HepG2 (cell line): ENCODE data around the gene UQCRC2. TPM values are rescaled to one million over a fixed set of nuclear protein-coding genes. Genes with fewer than 3 reads are reported as not detected.
"Not testable (repeated sequence)": the region's sequence is repeated elsewhere in the genome, so short reads cannot be mapped to it uniquely, and the experiment has no call there.

ENCODE experiments used
- ATAC-seq: fragments of 200-7000 bp; cut with Tn5 transposase; 3 replicates; pipeline ENCODE4 v1.9.1; 2020; ENCODE audit warnings: mild to moderate bottlenecking, moderate library complexity
- BruUV-seq: library from RNA; stranded (reverse); fragments of 400-500 nt; replicated peaks from 2 replicates; lab custom pipeline; 2021; lab: Mats Ljungman, UMichigan
- CTCF ChIA-PET: fragments of 300-600 bp; formaldehyde crosslinking; extraction: SDS; loops from one replicate; lab custom pipeline; 2021; ENCODE audit warnings: low total read pairs, inconsistent platforms, low intra/inter-chr PET ratio; lab: Yijun Ruan, JAX
- POLR2A ChIA-PET: fragments of 350-600 bp; sonication (Branson Sonifier 250); formaldehyde crosslinking; loops from one replicate; lab custom pipeline; 2020; ENCODE audit warnings: antibody characterized with exemption, inconsistent platforms; lab: Yijun Ruan, JAX
- DNase-seq: peaks from one replicate; pipeline ENCODE4 v3.0.0-alpha.2; 2015; ENCODE audit warnings: low spot score
- FAIRE-seq: peaks from 3 replicates; lab custom pipeline; 2011; peaks lifted over from hg19 to GRCh38; lab: Jason Lieb, UNC
- H2AFZ ChIP-seq: one replicate; pipeline ENCODE4 v1.6.1; 2011; ENCODE audit warnings: low read length, inconsistent platforms
- H3K27ac ChIP-seq: fragments of 300-600 bp; 3 replicates; pipeline ENCODE4 v1.8.0; 2011; ENCODE audit warnings: mixed run types, mild to moderate bottlenecking, mixed read lengths, low read length, inconsistent platforms; ENCODE audit not compliant: insufficient read depth; ENCODE audit errors: extremely low read length
- H3K27me3 ChIP-seq, 2 experiments: fragments of 200-600 bp in 1 of 2; 2 replicates in 1 of 2; 3 replicates in 1 of 2; pipeline versions ENCODE4 v1.6.0 to v1.8.0; 2011; ENCODE audit warnings: low read length in 2 of 2, mild to moderate bottlenecking in 2 of 2, moderate library complexity in 2 of 2, inconsistent platforms in 1 of 2; ENCODE audit not compliant: insufficient read depth in 2 of 2, control insufficient read depth in 1 of 2
- H3K36me3 ChIP-seq, 2 experiments: fragments of 200-600 bp in 1 of 2; replicated peaks in 1 of 2; 2 replicates in 1 of 2; 3 replicates in 1 of 2; pipeline versions ENCODE4 v1.5.1 to v1.8.0; 2011; ENCODE audit warnings: low read length in 2 of 2, inconsistent platforms in 1 of 2; ENCODE audit not compliant: insufficient read depth in 2 of 2, control insufficient read depth in 1 of 2
- H3K4me1 ChIP-seq: 2 replicates; pipeline ENCODE4 v1.5.1; 2012; ENCODE audit warnings: low read length, inconsistent platforms; ENCODE audit not compliant: insufficient read depth
- H3K4me2 ChIP-seq: 2 replicates; pipeline ENCODE4 v1.6.0; 2011; ENCODE audit warnings: low read depth, low read length, inconsistent platforms
- H3K4me3 ChIP-seq, 3 experiments: fragments of 200-600 bp in 1 of 3; sonication (generic), shearing (Covaris generic) in 1 of 3; replicated peaks in 1 of 3; 2 replicates each; pipeline ENCODE4 v1.5.1; 2011 to 2016; ENCODE audit warnings: low read length in 3 of 3, inconsistent platforms in 2 of 3, low read depth in 2 of 3, mild to moderate bottlenecking in 2 of 3, control low read depth in 1 of 3, mixed read lengths in 1 of 3; ENCODE audit not compliant: insufficient read depth in 1 of 3
- H3K79me2 ChIP-seq: one replicate; pipeline ENCODE4 v1.6.1; 2011; ENCODE audit warnings: low read length, inconsistent platforms; ENCODE audit not compliant: insufficient read depth
- H3K9ac ChIP-seq: 2 replicates; pipeline ENCODE4 v1.6.0; 2011; ENCODE audit warnings: mild to moderate bottlenecking, low read depth, low read length, inconsistent platforms; ENCODE audit not compliant: insufficient read depth
- H3K9me3 ChIP-seq: 2 replicates; pipeline ENCODE4 v1.5.1; 2012; ENCODE audit warnings: mild to moderate bottlenecking, low read length
- H4K20me1 ChIP-seq: 2 replicates; pipeline ENCODE4 v1.6.0; 2011; ENCODE audit warnings: inconsistent platforms, mild to moderate bottlenecking, low read length, moderate library complexity; ENCODE audit not compliant: insufficient read depth
- E2F5 ChIP-seq: sonication (generic); formaldehyde crosslinking; conservative IDR thresholded peaks from 2 replicates; pipeline ENCODE4 v1.4.0; 2020; ENCODE audit warnings: missing genetic modification reagents
- FOXP4 ChIP-seq: sonication (generic); formaldehyde crosslinking; IDR thresholded peaks from 2 replicates; pipeline ENCODE4 v1.4.0; 2020; ENCODE audit warnings: missing genetic modification reagents
- KDM4B ChIP-seq: sonication (generic); formaldehyde crosslinking; IDR thresholded peaks from 2 replicates; pipeline ENCODE4 v1.4.0; 2020; ENCODE audit warnings: missing genetic modification reagents
- SP2 ChIP-seq: sonication (generic); formaldehyde crosslinking; IDR thresholded peaks from 2 replicates; pipeline ENCODE4 v1.5.1; 2020; ENCODE audit warnings: mild to moderate bottlenecking, missing genetic modification reagents
- TSC22D2 ChIP-seq: sonication (generic); formaldehyde crosslinking; IDR thresholded peaks from 2 replicates; pipeline ENCODE4 v1.5.1; 2020; ENCODE audit warnings: missing genetic modification reagents, mild to moderate bottlenecking, borderline replicate concordance
- WGBS: methylation state at CpG from one replicate; pipeline ENCODE4 v1.1.6; 2017; ENCODE audit warnings: low lambda C conversion rate; 5-methylcytosine and 5-hydroxymethylcytosine counted together
- in situ Hi-C: cut with HindIII; loops from 2 replicates; pipeline ENCODE4 v1.10.0; 2017; ENCODE audit warnings: low pct_unique_long_range_greater_than_20kb; ENCODE audit not compliant: extremely low pct_ligation_motif_present
- intact Hi-C: fragments of 100-400 bp; cut with micrococcal nuclease; formaldehyde crosslinking; loops from one replicate; pipeline ENCODE4 v1.10.0; 2022; ENCODE audit not compliant: unreplicated experiment
- polyA plus RNA-seq, 8 experiments: library from polyadenylated mRNA; depleted of rRNA in 3 of 8; stranded (reverse) in 7 of 8; unstranded in 1 of 8; fragments of >200 nt; fragmentation: Illumina TruSeq in 4 of 8; extraction: Trizol in 4 of 8; gene quantifications; 2 replicates each; pipeline versions ENCODE4 v1.2.1 to v1.2.3, GENCODE V29; 2011 to 2016; ENCODE audit warnings: low read depth in 4 of 8, missing spikeins in 1 of 8, mixed read lengths in 1 of 8; ENCODE audit not compliant: insufficient read depth in 1 of 8
- total RNA-seq, 5 experiments: library from RNA; depleted of rRNA; stranded (reverse); fragments of >200 nt; fragmentation: Illumina TruSeq; extraction: Trizol; gene quantifications; 2 replicates each; pipeline ENCODE4 v1.2.3, GENCODE V29; 2016; ENCODE audit warnings: low read depth in 1 of 5

Gene UQCRC2
- total and polyA plus RNA-seq, 2 of the 13 experiments (the other 11 are each of a cell fraction or from before 2014, with no cell fraction given) = 442 to 536 TPM

- Histone ChIP-seq H3K4me3 (peak overlapping the region in 2 of 3 experiments; percentile 8 to 62; a peak in 2 of 6 replicates), H3K4me1 (peaks cover 66% of the 10 kb centered on the region), H3K4me2 (peak overlapping the region; percentile 76), H3K36me3 (no peaks in the 10 kb centered on the region), H3K9me3 (no peaks in the 10 kb centered on the region), H2AFZ (peak overlapping the region; percentile 78), H3K79me2 (no peaks in the 10 kb centered on the region), H3K27me3 (peaks cover 0 to 11% of the 10 kb centered on the region in 2 experiments; a peak in 1 of 5 replicates), H3K9ac (no peak overlapping the region), H4K20me1 (no peaks in the 10 kb centered on the region), H3K27ac (no peak overlapping the region)
- DNase-seq = no peak
- no peak for ATAC-seq
- FAIRE-seq = no peak
- 71% methylated on average over 1 of the region's 1 CpG for WGBS
- in situ Hi-C loops = loop anchor here (5.0 kb wide), 1 partner anchor 76 kb away; no protein-coding TSS in a partner anchor
- TF ChIP-seq FOXP4 (CRISPR knock-in tag) (no peak), E2F5 (CRISPR knock-in tag) (no peak), TSC22D2 (CRISPR knock-in tag) (no peak), KDM4B (CRISPR knock-in tag) (no peak), SP2 (CRISPR knock-in tag) (no peak)
- intact Hi-C loops = loop anchor here (1.0 kb wide), 3 partner anchors 76 to 187 kb away; no protein-coding TSS in a partner anchor
- ChIA-PET POLR2A (no interaction called here), CTCF (interaction anchor here (1.0 to 7.2 kb wide), 5 partner anchors 76 to 296 kb away, joined by 3 to 169 read pairs (median 18); partner anchors contain the start of gene POLR3E)
- no TSS peak for BruUV-seq
Observed at GRCh38 chr16:22001591-22001990, 48.4 kb downstream of the UQCRC2 start.

- H3K4me1 ChIP-seq = peaks cover 66% of the 10 kb centered on the region
- 11% methylated on average over 1 of the region's 1 CpG for WGBS
- H2AFZ ChIP-seq, DNase-seq, H3K4me3 ChIP-seq, H3K79me2 ChIP-seq, H3K27ac ChIP-seq, H3K9me3 ChIP-seq, H3K36me3 ChIP-seq, FAIRE-seq, POLR2A ChIA-PET, BruUV-seq, H3K4me2 ChIP-seq, H3K9ac ChIP-seq, intact Hi-C loops, H4K20me1 ChIP-seq, ATAC-seq: not testable (repeated sequence)
- CTCF ChIA-PET = interaction anchor here (2.1 to 7.2 kb wide), 3 partner anchors 75 to 187 kb away, joined by 18 to 169 read pairs (median 33); no protein-coding TSS in a partner anchor
- in situ Hi-C loops = loop anchor here (5.0 kb wide), 1 partner anchor 75 kb away; no protein-coding TSS in a partner anchor
- peaks cover 0 to 11% of the 10 kb centered on the region in 2 experiments; a peak in 1 of 5 replicates for H3K27me3 ChIP-seq
Observed at GRCh38 chr16:22002047-22002446, 48.9 kb downstream of the UQCRC2 start.
